Skin of body (tissue), 2 donors: Measurements from ENCODE around the gene CDC42SE2. TPM values are rescaled to one million over a fixed set of nuclear protein-coding genes. Genes with fewer than 3 reads are reported as not detected.
"Not testable (repeated sequence)": the region's sequence is repeated elsewhere in the genome, so short reads cannot be mapped to it uniquely, and the experiment has no call there.

Source experiments
- DNase-seq: peaks from one replicate; lab custom pipeline; 2025; lab: John Stamatoyannopoulos, UW
- total RNA-seq: library from RNA; depleted of rRNA; stranded (reverse); fragments of >200 nt; gene quantifications from one replicate; pipeline ENCODE4 v1.2.3, GENCODE V29; 2014

Gene CDC42SE2
- total RNA-seq, 1 donor from 2014 or later: 29.9 TPM

- DNase-seq: no peak
Observed at GRCh38 chr5:131250751-131251475, 12.9 kb upstream of the CDC42SE2 start.

DNA sequence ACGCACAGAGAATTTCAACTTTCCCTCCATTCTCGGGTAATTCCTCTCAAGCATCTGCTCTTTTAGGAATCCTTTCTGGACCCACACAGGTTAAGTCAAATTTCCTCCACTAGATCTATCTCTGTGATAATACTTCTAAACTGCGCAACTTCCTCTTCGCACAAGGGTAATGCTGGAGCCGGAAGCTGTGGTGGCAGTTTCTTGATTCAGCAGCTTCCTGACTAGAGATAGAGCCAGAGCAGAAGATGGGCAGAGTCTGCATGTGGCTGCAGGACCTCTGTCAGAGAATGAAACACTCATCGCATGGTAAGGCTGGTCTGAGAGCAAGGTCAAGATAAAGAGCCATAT lies 11.1 kb upstream of the CDC42SE2 start:
- DNase-seq: no peak

DNA sequence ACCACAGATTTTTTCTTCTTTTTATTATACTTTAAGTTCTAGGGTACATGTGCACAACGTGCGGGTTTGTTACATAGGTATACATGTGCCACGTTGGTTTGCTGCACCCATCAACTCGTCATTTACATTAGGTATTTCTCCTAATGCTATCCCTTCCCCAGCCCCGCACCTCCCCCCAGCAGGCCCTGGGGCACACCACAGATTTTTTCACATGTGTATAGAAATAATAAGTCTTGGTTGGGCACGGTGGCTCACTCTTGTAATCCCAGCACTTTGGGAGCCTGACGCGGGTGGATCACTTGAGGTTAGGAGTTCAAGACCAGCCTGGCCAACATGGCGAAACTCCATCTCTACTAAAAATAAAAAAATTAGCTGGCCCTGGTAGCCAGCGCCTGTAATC lies 9.8 kb upstream of the CDC42SE2 start:
- not testable (repeated sequence) for DNase-seq

GRCh38 chr5:131254741-131255140 lies 9.1 kb upstream of the CDC42SE2 start:
- DNase-seq: no peak

DNA sequence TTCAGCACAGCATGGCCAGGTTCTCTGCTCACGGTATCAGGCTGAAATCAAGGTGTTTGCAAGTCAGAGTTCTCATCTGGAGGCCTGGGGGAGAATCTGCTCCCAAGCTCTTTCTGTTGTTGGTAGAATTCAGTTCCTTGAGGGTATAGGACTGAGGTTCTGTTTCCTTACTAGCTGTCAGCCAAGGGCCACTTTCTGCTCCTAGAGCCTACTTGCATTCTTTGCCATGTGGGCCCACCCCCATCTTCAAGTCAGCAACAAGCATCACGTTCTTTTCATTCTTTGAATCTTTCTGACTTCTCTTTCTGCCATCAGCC lies 7.4 kb upstream of the CDC42SE2 start:
- no peak for DNase-seq

- DNase-seq: no peak
Observed at GRCh38 chr5:131258733-131259132, 5.1 kb upstream of the CDC42SE2 start.

GRCh38 chr5:131259326-131259725 lies 4.5 kb upstream of the CDC42SE2 start:
- DNase-seq: no peak

GRCh38 chr5:131260895-131261294 lies 3.0 kb upstream of the CDC42SE2 start:
- DNase-seq: no peak

GRCh38 chr5:131261483-131261882 lies 2.4 kb upstream of the CDC42SE2 start:
- no peak for DNase-seq

GRCh38 chr5:131262953-131263541 lies 806 bp upstream of the CDC42SE2 start:
- peak; percentile 36 for DNase-seq

DNA sequence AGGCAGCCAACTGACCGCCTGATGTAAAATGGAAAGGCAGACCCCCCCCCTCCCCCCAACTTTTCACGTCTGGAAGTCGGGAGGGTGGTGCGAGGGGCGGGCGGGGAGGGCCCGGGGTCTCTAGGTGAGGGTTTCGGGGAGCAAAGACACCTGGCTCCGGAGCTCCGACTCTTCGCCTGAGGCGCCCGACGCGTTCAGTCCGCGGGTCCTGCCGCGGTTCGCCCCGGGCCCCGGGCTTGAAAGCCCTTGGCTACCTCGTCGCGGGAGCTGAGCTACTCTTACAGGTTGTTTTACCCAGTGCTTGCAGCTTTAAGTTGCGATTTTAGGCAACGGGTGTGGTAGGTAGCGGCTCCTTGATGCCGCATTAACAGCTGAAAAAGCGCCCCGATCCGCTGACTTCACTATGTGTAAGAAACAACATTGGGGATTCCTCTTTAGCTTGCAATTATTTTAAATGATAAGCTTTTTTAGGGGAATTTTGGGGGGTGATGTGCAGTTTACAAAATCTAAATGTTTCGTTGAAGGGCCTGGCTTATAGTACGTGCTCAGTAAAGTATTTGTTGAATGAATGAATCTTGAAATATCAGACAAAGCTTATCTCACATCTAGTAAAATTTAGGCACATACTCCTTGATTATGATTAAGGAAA lies 722 bp downstream of the CDC42SE2 start:
- DNase-seq: peak; percentile 8

- DNase-seq: no peak
Observed at GRCh38 chr5:131265311-131265803, 1.5 kb downstream of the CDC42SE2 start.

- DNase-seq: no peak
Observed at GRCh38 chr5:131266370-131267060, 2.7 kb downstream of the CDC42SE2 start.

- no peak for DNase-seq
Observed at GRCh38 chr5:131268758-131269370, 5.0 kb downstream of the CDC42SE2 start.

DNA sequence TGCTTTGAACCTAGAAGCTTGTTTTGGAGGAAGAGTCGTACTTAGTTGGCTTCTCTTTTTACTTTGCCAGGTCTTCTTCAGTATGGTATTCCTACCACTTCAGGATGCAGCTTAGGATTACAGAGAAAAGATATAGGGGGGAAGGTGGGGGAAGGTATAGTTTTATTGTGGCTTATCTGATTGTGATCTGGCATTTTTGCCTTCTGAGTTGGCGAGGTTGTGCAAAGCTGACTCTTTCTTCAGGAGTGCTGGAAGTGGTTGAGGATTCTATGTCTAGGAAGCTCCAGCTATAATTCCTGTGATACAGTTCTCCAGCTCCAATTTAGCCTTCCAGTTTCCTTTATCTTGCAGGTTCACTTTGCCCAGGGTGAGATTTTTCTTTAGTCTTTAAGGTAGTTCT lies 7.0 kb downstream of the CDC42SE2 start:
- DNase-seq: no peak

DNA sequence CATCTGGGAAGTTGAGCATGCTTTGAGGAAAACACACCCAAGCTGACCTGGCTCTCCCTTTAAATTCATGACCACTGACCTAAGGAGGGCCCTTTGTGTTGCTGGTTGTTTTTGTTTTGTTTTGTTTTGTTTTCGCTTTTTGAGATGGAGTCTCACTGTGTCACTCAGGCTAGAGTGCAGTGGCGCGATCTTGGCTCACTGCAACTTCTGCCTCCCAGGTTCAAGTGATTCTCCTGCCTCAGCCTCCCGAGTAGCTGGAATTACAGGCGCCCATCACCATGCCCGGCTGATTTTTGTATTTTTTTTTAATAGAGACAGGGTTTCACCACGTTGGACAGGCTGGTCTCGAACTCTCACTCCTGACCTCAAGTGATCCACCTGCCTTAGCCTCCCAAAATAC lies 8.0 kb downstream of the CDC42SE2 start:
- DNase-seq: not testable (repeated sequence)

DNA sequence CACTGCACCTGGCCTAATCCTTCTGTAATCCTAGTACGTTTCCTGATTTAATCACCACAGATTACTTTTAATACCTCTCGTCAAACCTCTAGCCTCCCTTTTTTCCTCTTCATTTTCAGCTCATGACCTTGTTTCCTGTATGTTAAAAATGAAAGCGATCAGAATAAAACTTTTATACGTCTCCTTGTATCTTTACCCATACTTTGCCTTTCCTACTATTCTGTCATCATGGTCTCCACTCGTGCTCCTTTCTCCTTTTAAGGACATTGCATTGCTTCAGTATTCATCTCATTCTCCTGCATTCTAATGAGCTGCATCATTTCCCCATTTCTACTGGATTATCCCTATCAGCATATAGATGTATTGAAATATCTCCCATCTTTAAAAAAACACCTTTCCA lies 8.5 kb downstream of the CDC42SE2 start:
- no peak for DNase-seq

GRCh38 chr5:131272724-131273123 lies 8.9 kb downstream of the CDC42SE2 start:
- no peak for DNase-seq

- no peak for DNase-seq
Observed at GRCh38 chr5:131274326-131275063, 10.6 kb downstream of the CDC42SE2 start.

GRCh38 chr5:131276072-131276471 lies 12.2 kb downstream of the CDC42SE2 start:
- DNase-seq: no peak

DNA sequence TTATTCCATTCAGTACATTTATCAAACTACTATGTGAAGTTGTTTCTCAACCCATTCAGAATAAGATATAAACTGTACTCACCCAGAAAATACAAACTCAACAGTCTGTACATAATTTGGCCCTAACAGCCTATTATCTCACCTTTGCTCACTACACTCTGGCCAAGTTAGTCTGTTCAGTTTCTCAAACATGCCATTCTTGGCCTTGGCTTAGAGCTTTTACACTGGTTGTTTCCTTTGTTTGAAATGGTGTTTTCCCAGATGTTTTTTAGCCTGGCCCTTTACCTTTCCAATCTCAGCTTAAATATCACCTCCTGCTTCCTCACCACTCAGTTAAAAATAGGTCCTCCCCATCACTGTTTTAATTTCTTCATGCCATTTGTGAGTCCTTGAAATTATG lies 13.6 kb downstream of the CDC42SE2 start:
- no peak for DNase-seq
